AG09319 (cell line): ENCODE measurements around the gene BLCAP.

ENCODE experiments used
- DNase-seq: peaks from one replicate; pipeline ENCODE4 v3.0.0-alpha.2; 2010; ENCODE audit warnings: low read depth; ENCODE audit errors: extremely low read depth
- CTCF ChIP-seq: IDR thresholded peaks from 2 replicates; pipeline ENCODE4 v1.5.1; 2011; ENCODE audit warnings: low read depth, mild to moderate bottlenecking, inconsistent platforms, low read length, moderate library complexity

Gene BLCAP

GRCh38 chr20:37534401-37535157 is 6.9 kb upstream of the BLCAP start:
- peak; percentile 78 for TF ChIP-seq CTCF
- peak; percentile 51 for DNase-seq

GRCh38 chr20:37533154-37533715 is 5.6 kb upstream of the BLCAP start:
- no peak for TF ChIP-seq CTCF
- DNase-seq = no peak

GRCh38 chr20:37531856-37532255 is 4.2 kb upstream of the BLCAP start:
- no peak for DNase-seq
- TF ChIP-seq CTCF = no peak

- DNase-seq = no peak
- no peak for TF ChIP-seq CTCF
Observed at GRCh38 chr20:37530696-37531095, 3.0 kb upstream of the BLCAP start.

GRCh38 chr20:37529968-37530600 is 2.4 kb upstream of the BLCAP start:
- TF ChIP-seq CTCF = no peak
- no peak for DNase-seq

GRCh38 chr20:37529214-37529967 is 1.7 kb upstream of the BLCAP start:
- no peak for TF ChIP-seq CTCF
- no peak for DNase-seq
